Measurements from ENCODE around the gene ARHGEF28. TPM values are rescaled to one million over a fixed set of nuclear protein-coding genes. Genes with fewer than 3 reads are reported as not detected.

Gene ARHGEF28
- total RNA-seq, 1 donor from 2014 or later = 44.9 TPM

DNA sequence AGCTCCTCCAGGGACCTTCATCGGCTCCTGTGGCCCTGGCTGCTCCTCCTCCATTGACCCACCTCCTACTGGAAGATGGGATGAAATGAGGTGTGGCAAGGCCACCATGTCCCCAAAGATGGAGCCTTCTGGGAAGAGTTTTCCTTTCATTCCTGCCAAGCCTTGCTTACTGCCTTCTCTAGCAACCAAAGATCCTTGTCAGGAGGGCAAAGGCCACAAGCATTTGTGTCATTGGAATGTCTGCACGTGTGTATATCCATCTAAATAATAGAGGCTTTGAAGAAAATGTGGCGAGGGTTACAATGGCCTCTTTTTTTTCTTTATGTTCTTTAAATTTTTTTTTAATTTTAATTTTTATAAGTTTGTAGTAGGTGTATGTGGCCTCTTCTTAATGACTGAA is 313.6 kb downstream of the ARHGEF28 start:
- Mint-ChIP-seq H3K27me3 (ENCODE audit: unreplicated experiment) (no peaks in the 10 kb centered on the region), H3K4me1 (ENCODE audit: unreplicated experiment) (peaks cover 69% of the 10 kb centered on the region), H3K36me3 (ENCODE audit: unreplicated experiment) (peaks cover 18% of the 10 kb centered on the region), H3K4me3 (ENCODE audit: unreplicated experiment) (no peak overlapping the region), H3K9me3 (ENCODE audit: unreplicated experiment) (peaks cover 6% of the 10 kb centered on the region), H3K27ac (ENCODE audit: unreplicated experiment) (peak overlapping the region; percentile 98)
- TF ChIP-seq, protein P1, sequence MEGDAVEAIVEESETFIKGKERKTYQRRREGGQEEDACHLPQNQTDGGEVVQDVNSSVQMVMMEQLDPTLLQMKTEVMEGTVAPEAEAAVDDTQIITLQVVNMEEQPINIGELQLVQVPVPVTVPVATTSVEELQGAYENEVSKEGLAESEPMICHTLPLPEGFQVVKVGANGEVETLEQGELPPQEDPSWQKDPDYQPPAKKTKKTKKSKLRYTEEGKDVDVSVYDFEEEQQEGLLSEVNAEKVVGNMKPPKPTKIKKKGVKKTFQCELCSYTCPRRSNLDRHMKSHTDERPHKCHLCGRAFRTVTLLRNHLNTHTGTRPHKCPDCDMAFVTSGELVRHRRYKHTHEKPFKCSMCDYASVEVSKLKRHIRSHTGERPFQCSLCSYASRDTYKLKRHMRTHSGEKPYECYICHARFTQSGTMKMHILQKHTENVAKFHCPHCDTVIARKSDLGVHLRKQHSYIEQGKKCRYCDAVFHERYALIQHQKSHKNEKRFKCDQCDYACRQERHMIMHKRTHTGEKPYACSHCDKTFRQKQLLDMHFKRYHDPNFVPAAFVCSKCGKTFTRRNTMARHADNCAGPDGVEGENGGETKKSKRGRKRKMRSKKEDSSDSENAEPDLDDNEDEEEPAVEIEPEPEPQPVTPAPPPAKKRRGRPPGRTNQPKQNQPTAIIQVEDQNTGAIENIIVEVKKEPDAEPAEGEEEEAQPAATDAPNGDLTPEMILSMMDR (IDR thresholded peaks at IDR 0.05) = no peak
- no peak for DNase-seq (ENCODE audit: extremely low spot score, unreplicated experiment)

DNA sequence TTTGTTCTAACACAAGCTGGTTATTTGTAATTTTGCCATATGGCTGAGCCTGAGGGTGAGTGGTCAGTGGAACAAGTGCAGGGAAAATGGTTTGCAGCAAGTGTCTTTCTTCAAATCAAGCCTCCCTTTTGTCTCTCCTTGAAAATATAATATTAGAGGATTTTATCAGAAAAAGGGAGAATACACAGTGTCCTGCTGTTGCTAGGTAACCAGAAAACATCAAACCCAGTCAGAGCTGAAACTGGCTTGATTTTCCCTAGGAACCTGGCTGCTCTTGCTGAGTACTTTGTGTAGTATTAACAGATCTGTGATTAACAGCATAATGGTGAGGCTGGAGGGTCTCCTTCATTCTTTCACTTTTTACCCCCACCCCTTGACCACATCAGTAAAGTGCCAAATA is 314.0 kb downstream of the ARHGEF28 start:
- no peak for DNase-seq (ENCODE audit: extremely low spot score, unreplicated experiment)
- H3K27ac Mint-ChIP-seq (ENCODE audit: unreplicated experiment) = peak overlapping the region; percentile 77
- peaks cover 64% of the 10 kb centered on the region for H3K4me1 Mint-ChIP-seq (ENCODE audit: unreplicated experiment)
- H3K9me3 Mint-ChIP-seq (ENCODE audit: unreplicated experiment) = peaks cover 9% of the 10 kb centered on the region
- TF ChIP-seq, protein P1 (IDR thresholded peaks at IDR 0.05) = no peak
- H3K27me3 Mint-ChIP-seq (ENCODE audit: unreplicated experiment) = no peaks in the 10 kb centered on the region
- peaks cover 16% of the 10 kb centered on the region for H3K36me3 Mint-ChIP-seq (ENCODE audit: unreplicated experiment)
- no peak overlapping the region for H3K4me3 Mint-ChIP-seq (ENCODE audit: unreplicated experiment)

DNA sequence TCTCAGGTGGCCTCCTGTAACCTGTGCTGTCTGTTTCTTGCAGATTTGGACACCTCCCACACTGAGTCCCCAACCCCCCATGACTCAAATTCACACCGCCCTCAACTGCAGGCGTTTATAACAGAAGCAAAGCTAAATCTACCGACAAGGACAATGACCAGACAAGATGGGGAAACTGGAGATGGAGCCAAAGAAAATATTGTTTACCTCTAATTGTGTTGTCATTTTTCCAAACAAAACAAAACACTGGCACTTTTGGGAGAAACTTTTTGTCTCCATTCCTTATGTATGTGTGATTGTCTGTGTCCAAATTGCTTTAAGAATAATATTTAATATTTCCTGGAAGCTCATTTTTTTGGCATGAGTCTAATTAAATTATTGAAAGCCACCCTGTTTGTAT is 314.8 kb downstream of the ARHGEF28 start:
- Mint-ChIP-seq H3K36me3 (ENCODE audit: unreplicated experiment) (peaks cover 16% of the 10 kb centered on the region), H3K4me3 (ENCODE audit: unreplicated experiment) (no peak overlapping the region), H3K27me3 (ENCODE audit: unreplicated experiment) (no peaks in the 10 kb centered on the region), H3K4me1 (ENCODE audit: unreplicated experiment) (peaks cover 56% of the 10 kb centered on the region), H3K9me3 (ENCODE audit: unreplicated experiment) (peaks cover 9% of the 10 kb centered on the region), H3K27ac (ENCODE audit: unreplicated experiment) (peak overlapping the region; percentile 77)
- DNase-seq (ENCODE audit: extremely low spot score, unreplicated experiment) = no peak
- TF ChIP-seq, protein P1 (IDR thresholded peaks at IDR 0.05) = no peak

DNA sequence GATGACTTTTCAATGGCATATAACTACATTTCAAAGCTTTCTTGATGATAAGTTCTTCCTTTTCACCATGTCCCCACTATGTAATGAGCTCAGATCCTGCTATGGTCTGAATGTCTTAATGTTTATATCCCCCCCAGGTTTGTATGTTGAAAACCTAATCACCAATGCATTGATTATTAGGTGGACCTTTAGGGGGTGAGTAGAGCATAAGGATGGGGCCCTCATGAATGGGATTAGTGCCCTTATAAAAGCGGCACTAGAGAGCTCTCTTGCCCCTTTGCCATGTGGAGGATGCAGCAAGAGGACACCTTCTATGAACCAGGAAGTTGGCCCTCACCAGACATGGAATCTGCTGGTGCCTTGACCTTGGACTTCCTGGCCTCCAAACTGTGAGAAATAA is 316.8 kb downstream of the ARHGEF28 start:
- Mint-ChIP-seq H3K4me3 (ENCODE audit: unreplicated experiment) (no peak overlapping the region), H3K27ac (ENCODE audit: unreplicated experiment) (no peak overlapping the region), H3K27me3 (ENCODE audit: unreplicated experiment) (no peaks in the 10 kb centered on the region), H3K4me1 (ENCODE audit: unreplicated experiment) (peaks cover 51% of the 10 kb centered on the region), H3K9me3 (ENCODE audit: unreplicated experiment) (peaks cover 9% of the 10 kb centered on the region), H3K36me3 (ENCODE audit: unreplicated experiment) (peaks cover 16% of the 10 kb centered on the region)
- no peak for DNase-seq (ENCODE audit: extremely low spot score, unreplicated experiment)
- TF ChIP-seq, protein P1 (IDR thresholded peaks at IDR 0.05) = no peak

DNA sequence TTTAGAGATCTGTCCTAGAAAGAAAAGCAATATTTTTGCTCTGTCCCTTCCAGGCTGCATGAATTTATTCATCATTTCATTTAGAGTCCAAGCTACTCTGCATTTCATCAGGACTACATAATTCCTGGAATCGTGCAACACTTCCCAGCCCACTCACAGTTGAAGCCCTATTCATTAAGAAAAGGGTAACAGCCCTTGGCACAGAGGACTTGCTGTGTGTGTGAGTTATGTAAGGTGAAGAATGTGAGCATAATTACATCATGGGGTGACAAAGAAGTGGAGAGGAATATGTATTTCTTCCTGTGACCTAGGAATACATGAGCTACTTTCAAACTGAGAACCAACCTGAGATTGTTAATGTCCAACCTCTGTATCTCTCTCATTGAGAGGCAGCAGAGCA is 317.4 kb downstream of the ARHGEF28 start:
- Mint-ChIP-seq H3K4me1 (ENCODE audit: unreplicated experiment) (peaks cover 51% of the 10 kb centered on the region), H3K27me3 (ENCODE audit: unreplicated experiment) (no peaks in the 10 kb centered on the region), H3K36me3 (ENCODE audit: unreplicated experiment) (peaks cover 16% of the 10 kb centered on the region), H3K9me3 (ENCODE audit: unreplicated experiment) (peaks cover 9% of the 10 kb centered on the region), H3K4me3 (ENCODE audit: unreplicated experiment) (no peak overlapping the region), H3K27ac (ENCODE audit: unreplicated experiment) (no peak overlapping the region)
- TF ChIP-seq, protein P1 (IDR thresholded peaks at IDR 0.05) = no peak
- no peak for DNase-seq (ENCODE audit: extremely low spot score, unreplicated experiment)

Data from osteocyte (in vitro differentiated cells).